ENCODE measurements around the gene CACNA2D3. TPM values are rescaled to one million over a fixed set of nuclear protein-coding genes. Genes with fewer than 3 reads are reported as not detected.
"Not testable (repeated sequence)": the region's sequence is repeated elsewhere in the genome, so short reads cannot be mapped to it uniquely, and the experiment has no call there.

Gene CACNA2D3
- total RNA-seq, 2 donors from 2014 or later = 0.42 to 0.98 TPM

DNA sequence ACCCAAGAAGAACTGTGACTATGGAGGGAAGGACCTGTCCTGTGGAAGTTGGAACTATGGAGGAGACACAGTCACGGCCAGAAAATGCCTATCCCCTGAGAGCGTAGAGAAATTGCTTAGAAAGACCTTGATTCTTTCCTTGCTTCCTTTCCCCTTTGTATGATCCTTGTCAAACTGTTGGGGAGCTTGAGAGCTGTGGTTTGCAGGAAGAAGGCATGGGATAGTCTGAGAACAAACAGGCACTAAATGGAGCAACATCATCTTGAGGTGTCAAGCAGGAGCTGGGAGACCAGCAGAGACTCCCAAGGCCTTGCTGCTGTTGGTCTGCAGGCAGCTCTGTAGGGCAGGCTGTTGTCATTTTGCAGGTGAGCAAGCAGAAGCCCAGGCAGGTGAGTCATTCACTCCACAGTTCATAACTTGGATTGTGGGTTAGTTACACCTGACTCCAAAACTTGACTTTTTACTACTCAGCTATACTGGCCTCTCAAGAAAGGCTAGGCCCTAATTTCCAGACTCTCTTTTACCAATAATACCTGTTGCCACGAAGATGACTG is 506.6 kb downstream of the CACNA2D3 start:
- no peak for DNase-seq
- TF ChIP-seq, protein P1, sequence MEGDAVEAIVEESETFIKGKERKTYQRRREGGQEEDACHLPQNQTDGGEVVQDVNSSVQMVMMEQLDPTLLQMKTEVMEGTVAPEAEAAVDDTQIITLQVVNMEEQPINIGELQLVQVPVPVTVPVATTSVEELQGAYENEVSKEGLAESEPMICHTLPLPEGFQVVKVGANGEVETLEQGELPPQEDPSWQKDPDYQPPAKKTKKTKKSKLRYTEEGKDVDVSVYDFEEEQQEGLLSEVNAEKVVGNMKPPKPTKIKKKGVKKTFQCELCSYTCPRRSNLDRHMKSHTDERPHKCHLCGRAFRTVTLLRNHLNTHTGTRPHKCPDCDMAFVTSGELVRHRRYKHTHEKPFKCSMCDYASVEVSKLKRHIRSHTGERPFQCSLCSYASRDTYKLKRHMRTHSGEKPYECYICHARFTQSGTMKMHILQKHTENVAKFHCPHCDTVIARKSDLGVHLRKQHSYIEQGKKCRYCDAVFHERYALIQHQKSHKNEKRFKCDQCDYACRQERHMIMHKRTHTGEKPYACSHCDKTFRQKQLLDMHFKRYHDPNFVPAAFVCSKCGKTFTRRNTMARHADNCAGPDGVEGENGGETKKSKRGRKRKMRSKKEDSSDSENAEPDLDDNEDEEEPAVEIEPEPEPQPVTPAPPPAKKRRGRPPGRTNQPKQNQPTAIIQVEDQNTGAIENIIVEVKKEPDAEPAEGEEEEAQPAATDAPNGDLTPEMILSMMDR (IDR thresholded peaks at IDR 0.05) = no peak

DNA sequence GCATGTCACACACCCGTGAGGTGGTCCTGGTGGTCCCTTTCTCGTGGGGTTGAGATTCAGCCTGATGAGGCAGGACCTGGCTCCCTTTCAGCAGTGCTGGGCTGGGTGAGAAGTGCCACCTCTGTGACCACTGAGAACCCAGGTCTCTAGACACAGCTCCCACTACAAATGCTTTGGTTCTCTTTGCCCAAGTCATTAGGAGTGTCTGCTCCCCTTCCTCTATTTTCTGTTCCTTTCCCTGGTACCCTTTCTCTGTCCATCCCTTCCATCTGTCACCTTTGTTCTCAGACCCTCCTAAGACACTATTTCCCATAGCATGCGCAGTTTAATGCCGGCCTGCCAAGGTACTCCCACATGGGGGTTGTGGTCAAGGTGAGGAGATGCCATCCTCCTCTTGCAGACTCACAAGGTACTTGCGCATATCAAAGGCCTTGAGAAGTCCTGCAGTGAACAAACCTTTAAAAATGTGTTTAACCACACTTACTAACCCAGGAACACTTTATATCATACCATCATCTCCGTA is 507.8 kb downstream of the CACNA2D3 start:
- H3K4me1 ChIP-seq = no peaks in the 10 kb centered on the region
- no peaks in the 10 kb centered on the region for H3K36me3 ChIP-seq
- H3K9me3 ChIP-seq = no peaks in the 10 kb centered on the region
- H3K9ac ChIP-seq (ENCODE audit: low read depth in 2 of 2, low read length in 2 of 2) = no peak overlapping the region
- H3K27ac ChIP-seq = no peak overlapping the region
- TF ChIP-seq, protein P1 (IDR thresholded peaks at IDR 0.05) = no peak
- intact Hi-C loops (cut with DNase I) = no loop called here
- DNase-seq = no peak
- no peak overlapping the region for H3K4me3 ChIP-seq
- H3K27me3 ChIP-seq = no peaks in the 10 kb centered on the region

More for the DNA sequence above, 506.6 kb downstream of the CACNA2D3 start:
- Histone ChIP-seq H3K4me3 (no peak overlapping the region), H3K36me3 (no peaks in the 10 kb centered on the region), H3K27ac (no peak overlapping the region), H3K4me1 (no peaks in the 10 kb centered on the region), H3K9me3 (no peaks in the 10 kb centered on the region), H3K9ac (ENCODE audit: low read depth in 2 of 2, low read length in 2 of 2) (no peak overlapping the region), H3K27me3 (no peaks in the 10 kb centered on the region)
- intact Hi-C loops (cut with DNase I) = no loop called here

DNA sequence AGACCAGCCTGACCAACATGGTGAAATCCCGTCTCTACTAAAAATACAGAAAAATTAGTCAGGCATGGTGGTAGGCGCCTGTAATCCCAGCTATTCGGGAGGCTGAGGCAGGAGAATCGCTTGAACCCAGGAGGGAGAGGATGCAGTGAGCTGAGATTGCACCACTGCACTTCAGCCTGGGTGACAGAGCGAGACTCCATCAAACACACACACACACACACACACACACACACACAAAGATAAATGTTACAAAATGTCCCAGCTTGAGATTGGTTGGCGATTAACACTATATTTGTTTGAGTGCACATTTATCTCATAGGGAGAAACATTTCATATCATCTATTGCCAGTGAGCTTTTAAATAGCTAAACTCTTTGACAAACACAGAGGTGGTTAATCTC is 508.6 kb downstream of the CACNA2D3 start:
- H3K36me3 ChIP-seq; H3K9ac ChIP-seq (ENCODE audit: low read depth in 2 of 2, low read length in 2 of 2); H3K27ac ChIP-seq; H3K9me3 ChIP-seq; H3K4me3 ChIP-seq; intact Hi-C loops (cut with DNase I); DNase-seq; H3K4me1 ChIP-seq; H3K27me3 ChIP-seq: not testable (repeated sequence)

DNA sequence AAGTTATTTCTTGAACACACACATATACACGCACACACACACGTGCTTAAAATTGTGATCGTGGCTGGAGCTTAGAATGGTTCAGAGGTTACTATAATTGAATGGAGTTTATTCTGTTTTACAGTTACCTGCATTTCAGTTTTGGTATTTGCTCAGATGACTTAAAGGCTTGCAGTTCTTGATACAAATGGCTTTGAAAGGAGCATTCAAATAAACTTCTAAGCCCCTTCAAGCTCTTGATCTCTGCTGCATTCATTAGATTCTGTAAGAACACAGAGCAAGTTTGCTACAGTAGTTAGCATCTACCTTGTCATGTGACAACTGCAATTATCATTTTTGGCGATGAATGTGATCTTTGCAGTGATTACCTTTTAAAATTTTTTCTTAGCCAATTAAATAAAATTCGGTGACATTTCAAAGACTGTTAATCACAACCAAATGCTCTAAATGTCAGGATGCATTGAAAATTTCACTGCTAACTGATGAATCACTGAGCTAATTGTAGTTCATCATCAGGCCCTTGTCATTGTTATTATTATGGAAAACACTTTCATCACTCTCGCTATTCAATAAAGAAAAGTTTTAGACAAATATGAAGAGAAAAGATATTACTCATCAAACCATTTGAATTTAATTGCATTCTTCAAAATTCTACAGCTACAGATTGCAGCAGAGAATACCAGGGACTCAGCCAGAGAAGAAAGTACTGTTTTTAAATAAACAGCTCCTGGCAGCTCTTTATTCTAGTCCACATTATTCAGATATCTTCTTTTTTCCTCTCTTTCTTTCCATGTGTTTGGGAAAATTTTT is 509.4 kb downstream of the CACNA2D3 start:
- Histone ChIP-seq H3K36me3 (no peaks in the 10 kb centered on the region), H3K4me1 (no peaks in the 10 kb centered on the region), H3K27me3 (no peaks in the 10 kb centered on the region), H3K4me3 (no peak overlapping the region), H3K9me3 (no peaks in the 10 kb centered on the region), H3K9ac (ENCODE audit: low read depth in 2 of 2, low read length in 2 of 2) (no peak overlapping the region), H3K27ac (no peak overlapping the region)
- TF ChIP-seq, protein P1 (IDR thresholded peaks at IDR 0.05) = no peak
- intact Hi-C loops (cut with DNase I) = no loop called here
- DNase-seq = no peak

DNA sequence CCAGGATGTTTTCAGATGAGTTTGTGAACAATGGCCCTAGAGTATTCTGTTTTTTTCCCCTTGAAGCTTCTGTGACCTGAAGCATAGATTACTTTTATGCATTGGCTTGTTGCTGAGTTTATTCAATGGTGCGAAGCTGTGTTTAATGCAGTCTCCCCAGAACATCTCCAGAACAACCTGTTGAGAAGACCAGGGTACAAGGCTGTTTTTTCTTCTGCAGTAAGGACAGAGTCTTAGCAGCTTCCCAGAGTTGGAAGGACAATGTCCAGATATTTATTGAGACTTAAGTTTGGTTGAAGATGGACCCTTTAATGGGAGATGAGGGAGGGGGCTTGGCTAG is 509.9 kb downstream of the CACNA2D3 start:
- no peak overlapping the region for H3K27ac ChIP-seq
- TF ChIP-seq, protein P1 (IDR thresholded peaks at IDR 0.05) = no peak
- DNase-seq = no peak
- H3K9me3 ChIP-seq = no peaks in the 10 kb centered on the region
- H3K4me3 ChIP-seq = no peak overlapping the region
- no peaks in the 10 kb centered on the region for H3K4me1 ChIP-seq
- H3K27me3 ChIP-seq = no peaks in the 10 kb centered on the region
- intact Hi-C loops (cut with DNase I) = no loop called here
- H3K36me3 ChIP-seq = no peaks in the 10 kb centered on the region
- no peak overlapping the region for H3K9ac ChIP-seq (ENCODE audit: low read depth in 2 of 2, low read length in 2 of 2)

DNA sequence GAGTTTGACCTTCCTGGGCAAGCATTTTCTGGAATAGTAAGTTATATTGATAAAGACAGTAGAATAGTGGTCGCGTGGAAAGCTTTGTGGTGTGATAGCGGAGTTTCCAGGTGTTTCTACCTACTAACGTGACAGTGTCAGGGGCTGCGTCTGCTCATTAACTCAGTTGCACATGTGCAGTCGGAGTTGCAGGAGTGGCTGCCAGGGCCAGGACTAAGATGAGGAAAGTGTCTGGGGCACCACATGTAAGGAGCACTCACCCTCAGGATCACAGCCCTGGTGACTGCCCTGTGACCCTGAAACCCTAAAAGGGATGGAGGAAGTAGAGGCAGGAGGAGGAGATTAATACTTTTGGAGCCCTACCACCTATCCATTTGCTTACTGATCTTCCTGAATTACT is 510.5 kb downstream of the CACNA2D3 start:
- TF ChIP-seq, protein P1 (IDR thresholded peaks at IDR 0.05) = no peak
- intact Hi-C loops (cut with DNase I) = no loop called here

More for the DNA sequence above, 510.5 kb downstream of the CACNA2D3 start:
- Histone ChIP-seq H3K27me3 (no peaks in the 10 kb centered on the region), H3K36me3 (no peaks in the 10 kb centered on the region), H3K4me3 (no peak overlapping the region), H3K4me1 (no peaks in the 10 kb centered on the region), H3K9me3 (no peaks in the 10 kb centered on the region), H3K9ac (ENCODE audit: low read depth in 2 of 2, low read length in 2 of 2) (no peak overlapping the region), H3K27ac (no peak overlapping the region)
- DNase-seq = no peak

Measured in colonic mucosa (tissue), 4 donors.